Activated CD4-positive, alpha-beta T cell treated with anti-CD3 and anti-CD28 coated beads, Interleukin-2, amount 50 U/mL, for 16 hours (primary cell): ENCODE data around the gene EHD1.
"Not testable (repeated sequence)": the region's sequence is repeated elsewhere in the genome, so short reads cannot be mapped to it uniquely, and the experiment has no call there.

Source experiments
- DNase-seq: peaks from one replicate; pipeline ENCODE4 v3.0.0-alpha.2; 2020

The EHD1 gene

DNA sequence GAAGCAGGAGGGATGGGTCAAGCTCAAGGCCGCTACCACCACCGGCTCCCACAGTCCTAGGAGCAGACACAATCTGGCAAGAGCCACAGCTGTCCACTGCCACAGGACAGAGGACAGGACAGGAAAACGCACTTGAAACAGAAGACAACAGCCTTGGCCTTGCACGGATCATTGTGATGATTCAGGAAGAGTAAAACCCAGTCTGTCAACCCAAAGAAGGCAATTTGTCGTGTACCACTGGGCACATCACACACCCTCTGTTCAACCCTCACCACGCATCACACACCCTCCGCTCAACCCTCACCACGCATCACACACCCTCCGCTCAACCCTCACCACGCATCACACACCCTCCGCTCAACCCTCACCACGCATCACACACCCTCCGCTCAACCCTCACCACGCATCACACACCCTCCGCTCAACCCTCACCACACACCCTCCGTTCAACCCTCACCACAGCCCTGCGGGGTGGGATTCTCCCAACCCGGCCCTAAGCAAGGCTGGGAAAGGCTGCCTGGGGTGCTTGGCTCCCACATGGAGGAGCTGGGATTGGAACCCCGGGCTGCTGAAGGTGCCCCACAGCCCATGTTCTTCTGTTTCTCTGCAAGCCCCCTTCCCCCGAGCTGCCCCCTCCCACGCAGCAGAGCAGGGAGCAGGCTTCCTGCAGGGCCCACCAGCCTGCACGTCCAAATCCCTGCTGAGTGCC is 22.7 kb downstream of the EHD1 start:
- peak; percentile 24 for DNase-seq

DNA sequence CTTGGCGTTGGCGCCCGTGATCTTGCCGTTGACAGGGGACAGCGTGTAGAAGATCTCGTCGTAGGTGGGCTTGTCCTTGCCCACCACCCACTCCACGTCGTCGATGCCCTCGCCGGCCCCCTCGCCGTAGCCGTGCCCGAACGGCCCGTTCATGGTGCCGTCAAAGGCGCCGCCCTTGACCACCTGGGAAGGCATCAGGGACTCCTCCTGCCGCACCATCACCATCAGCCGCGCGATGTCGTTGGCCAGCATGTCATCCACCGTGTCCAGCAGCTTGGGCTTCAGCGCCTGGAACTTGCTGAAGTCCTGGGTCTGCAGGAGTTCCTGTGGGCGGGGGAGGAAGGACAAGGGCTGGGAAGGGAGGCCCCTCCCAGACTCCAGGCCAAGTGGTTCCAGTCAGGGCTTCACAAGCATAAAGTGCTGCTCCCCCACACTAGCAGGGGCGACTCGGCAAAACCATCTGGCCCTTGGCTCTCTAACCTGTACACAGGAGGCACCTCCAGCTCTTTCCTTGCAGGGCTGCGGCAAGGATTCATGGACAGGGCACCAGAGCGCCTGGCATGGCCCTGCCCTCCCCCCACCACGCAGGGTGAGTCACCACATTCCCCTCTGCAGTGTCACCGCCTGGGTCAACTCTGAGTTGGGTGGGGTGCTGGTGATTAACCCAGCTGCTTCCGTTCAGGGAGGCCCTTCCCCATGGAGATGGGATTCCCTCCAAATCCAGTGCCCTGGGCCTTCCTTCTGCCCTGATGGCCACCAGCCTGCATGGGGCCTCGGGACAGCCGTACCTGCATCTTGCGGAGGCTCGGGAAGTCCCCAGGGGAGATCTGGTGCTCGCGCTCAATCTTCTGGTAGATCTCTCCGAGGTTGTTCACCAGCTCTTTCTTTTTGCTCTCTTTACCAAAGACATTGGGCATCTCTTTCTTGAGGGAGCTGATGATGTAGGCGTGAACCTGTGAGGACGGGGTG is 23.6 kb downstream of the EHD1 start:
- peak; percentile 47 for DNase-seq

DNA sequence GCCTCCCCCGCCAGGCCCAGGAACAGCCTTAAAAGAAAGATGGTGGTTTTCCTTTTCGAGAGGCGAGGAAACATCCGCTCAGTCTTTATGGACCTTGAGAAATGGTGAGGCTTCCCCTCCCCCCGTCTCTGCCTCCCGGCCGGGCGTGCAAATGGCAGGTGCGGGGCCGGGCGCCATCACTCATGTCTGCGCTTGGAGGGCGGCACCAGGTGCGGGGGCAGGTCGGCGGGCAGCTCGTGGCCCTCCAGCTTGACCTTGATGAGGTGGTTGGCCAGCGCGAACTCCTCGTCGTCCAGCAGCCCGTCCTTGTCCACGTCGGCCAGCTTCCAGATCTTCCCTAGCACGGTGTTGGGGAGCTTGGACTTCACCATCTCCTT is 24.3 kb downstream of the EHD1 start:
- no peak for DNase-seq

DNA sequence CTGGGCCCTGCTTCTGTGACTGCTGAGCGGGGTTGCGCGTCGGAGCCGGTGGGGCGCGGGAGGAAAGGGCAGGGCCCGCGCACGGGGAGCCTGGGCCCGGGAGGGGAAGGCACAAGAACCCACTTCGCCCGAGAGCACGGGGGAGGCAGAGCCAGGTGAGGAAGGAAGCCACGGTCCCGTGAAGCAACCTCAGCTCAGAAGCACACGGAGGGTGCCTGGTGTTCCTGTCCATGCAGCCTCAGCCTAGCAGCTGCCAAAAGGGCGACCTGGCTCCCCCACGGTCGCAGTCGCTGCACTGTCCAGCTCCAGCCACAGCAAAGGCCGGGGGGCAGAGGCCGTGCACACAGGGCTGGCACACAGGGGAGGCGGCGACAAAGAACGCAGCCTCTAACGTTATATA is 24.7 kb downstream of the EHD1 start:
- DNase-seq = no peak

DNA sequence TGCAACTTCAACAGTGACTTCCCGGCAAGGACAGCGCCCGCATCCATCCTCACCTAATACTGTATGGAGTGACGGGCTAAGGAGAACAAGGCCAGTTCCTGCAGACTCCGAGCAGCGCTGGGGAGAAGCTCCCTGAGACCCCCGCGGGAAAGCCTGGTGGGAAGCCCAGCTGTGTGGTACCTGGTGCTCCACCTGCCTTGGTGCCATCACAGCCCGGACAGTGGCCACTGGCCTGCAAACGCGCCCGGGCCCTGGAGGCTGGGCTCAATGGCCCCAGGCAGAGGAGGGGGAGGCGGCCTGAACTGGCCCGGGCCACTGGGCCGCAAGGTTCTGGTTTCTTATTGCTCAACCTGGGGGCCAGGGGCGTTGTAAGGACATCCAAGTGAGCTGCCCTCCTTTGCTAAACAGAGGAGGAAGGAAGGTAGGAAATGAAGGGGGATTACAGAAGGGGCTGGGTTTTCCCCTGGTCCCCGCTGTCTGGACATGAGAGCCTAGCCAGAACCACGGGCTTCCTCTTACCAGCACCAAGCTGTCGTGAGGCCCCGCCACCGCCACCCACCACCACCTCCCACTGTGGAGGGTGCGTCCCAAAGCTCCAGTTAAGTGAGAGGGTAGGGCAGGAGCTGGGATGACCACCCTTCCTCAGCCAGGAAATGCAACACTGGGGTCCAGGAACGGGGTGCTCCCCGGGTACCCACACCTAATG is 25.5 kb downstream of the EHD1 start:
- no peak for DNase-seq

DNA sequence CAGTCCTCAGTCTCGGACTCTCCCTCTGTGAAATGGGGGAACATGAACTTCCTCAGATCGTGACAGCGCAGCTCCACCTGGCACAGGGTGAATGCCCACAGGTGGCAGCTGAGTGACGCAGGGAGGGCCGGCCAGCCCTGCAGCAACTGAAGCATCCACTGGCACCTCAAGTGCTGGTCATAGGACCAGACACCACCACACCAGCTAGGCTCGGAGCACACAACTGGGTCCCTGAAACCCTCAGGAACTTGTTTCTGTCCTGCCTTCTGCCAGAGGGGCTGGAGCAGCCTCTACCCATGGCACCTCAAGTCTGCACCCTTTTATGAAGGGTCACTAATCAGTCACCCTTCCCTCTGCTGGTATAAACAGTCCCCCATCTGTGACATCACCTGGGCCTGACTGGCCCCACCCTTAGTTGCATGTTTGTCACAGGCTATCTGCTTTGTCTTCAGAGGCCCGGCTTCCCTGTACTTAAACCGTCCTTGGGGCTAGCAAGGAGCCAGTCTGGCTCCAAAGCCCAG is 26.5 kb downstream of the EHD1 start:
- no peak for DNase-seq

DNA sequence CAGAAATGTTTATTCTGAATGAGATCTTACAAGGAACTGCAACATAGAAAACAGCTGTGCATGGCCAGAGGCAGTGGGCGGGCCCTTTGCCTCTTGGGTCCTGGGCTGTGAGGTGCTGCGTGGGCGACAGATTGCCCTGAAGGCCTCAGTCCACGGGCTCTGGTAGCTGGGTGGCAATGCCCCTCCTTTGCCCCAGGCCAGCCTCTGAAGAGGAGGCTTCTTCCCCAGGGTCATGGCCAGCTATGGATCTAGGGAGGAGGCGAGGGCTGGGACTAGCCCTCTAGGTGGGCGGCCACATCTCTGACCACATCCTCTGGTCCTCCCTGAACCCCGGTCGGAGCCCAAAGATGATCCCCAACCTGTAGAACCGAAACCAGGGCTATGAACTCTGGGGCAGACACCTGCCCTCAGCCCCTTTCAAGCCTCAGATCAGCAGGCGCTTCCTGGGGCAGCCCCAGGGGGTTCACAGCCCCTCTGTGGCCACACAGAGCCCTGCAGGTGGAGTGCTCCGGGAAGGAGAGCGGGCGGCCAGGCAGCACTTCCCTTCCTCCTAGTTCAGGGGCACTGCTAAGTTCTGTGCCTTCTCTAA is 27.3 kb downstream of the EHD1 start:
- peak; percentile 62 for DNase-seq

DNA sequence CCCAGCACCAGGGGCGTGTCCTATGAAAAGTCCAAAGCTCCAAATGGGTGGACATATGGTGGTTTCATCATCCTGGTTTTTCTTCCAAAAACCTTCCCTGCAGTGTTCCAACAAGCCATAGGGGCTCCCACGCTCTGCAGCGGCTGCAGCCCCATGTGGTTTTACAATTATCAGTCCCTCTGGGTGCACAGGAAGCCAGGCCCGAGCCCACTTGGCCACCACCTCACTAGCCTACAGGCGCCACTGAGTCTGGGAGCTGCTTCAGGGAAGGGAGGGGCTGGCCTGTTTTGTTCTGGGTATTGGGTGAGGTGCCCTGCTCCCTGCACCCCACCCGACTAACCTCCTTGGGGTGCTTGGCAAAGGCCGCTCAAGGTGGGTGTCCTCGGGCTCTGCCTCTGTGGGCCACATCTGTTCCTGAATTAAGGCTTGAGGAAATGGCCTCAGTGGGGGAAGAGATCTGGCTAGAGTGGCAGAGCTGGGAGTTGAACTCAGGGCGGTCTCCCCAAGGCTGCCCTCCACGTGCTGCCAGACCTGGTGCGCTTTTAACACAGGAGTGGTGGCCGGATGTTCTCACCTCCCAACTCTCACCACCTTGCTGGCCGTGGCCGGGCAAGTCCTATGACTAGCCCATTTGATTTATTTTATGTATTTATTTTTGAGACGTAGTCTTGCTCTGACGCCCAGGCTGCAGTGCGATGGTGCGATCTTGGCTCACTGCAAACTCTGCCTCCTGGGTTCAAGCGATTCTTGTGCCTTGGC is 28.6 kb downstream of the EHD1 start:
- no peak for DNase-seq

DNA sequence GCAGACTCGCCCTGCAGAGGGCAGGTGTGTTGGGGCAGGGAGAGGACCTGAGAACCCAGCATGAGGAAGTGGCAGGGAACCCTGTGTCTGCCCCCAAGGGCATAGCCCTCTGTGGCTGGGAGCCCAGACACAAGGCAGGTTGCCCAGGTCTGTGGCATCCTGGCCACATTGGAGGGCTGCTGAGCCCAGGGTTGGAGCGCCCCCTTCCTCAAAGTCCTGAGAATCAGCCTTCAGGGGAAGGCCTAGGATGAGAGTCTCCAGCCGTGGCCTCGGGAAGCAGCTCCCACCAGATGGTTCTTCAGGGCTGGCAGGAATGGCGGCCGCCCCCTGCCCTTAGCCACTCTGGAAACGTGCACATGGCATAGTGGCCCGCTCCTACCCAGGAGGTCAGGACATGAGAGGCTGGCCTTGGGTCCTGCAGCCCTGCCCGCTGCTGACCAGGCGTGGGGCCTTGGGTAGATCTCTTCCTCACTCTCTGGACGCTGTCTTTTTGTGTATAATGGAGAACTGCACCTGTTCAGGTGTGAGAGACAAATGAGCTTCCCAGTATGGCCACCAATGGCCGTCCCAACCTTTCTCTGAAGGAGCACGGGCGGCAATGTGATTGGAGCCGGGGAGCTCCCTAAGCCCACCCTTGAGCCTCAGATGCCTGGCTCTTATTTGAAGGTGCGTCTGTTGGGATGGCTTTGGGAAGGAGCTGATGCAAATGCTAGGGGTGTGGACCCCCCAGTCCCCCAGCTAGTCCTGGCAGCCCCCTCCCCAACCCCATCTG is 29.4 kb downstream of the EHD1 start:
- no peak for DNase-seq

DNA sequence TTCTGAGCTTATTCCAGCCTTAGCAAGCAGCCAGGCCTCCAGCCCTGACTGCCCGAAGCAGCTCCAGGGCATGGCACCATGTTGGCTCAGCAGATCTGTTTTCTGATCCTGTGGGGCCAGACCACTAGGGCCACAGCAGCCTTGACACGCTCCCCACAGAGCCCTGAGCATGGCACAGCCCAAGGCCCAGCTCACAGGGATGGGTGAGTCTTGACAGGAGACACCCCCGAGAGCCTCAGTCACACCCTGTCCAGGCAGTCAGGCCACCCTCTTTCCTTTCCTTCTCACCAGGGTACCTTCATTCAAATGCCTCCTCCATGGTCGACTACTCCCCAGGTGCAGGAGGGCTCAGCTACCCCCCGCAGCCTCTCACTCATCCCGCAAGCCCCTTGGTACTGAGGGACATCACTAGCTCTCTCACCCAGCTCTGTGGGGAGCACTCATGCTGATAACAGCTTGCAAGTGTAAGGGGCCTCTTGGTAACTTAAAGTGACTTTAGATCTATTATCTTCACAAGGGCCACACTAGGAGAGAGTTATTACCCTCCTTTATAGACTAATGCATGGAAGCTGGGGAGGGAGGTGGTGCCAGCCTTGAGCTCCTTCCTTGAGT is 30.1 kb downstream of the EHD1 start:
- DNase-seq = no peak

DNA sequence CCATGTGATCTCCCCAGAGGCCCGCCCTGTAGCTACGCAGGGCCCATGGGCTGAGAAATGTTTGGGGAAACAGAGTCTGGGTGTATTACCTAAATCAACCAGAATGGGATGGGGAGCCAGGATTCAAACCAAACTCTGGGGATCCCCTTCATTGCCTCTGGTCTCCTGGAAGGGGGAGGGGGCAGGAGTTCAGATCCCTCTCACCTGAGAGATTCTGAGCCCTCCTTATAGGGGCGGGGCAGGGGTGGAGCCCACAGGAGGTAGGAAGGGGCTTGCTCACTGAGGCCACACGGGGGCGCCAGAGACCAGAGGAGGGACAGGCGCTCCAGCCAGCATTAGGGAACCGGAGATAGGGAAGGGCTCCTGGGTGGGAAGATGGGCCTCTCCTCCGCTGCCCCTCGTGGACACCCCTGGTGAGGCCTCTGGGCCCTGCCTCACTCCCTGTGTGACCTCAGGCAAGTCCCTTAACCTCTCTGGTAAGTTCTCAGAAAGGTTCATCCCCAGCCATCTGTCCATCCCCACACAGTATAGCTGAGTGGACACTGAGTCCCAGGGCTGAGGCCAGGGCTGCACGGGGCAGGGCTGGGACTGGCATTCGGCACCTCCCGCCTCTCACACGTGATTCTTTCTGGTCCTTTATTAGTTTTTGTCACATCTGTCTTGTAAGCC is 31.3 kb downstream of the EHD1 start:
- DNase-seq = peak; percentile 94

DNA sequence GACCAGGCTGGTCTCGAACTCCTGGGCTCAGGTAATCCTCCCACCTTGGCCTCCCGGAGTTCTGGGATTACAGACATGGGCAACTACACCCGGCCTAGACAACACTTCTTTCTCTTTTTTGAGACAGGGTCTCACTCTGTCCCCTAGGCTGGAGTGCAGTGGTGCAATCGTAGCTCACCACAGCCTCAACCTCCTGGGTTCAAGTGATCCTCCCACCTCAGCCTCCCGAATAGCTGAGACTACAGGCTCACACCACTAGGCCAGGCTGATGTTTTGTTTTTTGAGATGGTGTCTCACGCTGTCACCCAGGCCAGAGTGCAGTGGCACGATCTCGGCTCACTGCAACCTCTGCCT is 32.7 kb downstream of the EHD1 start:
- not testable (repeated sequence) for DNase-seq

DNA sequence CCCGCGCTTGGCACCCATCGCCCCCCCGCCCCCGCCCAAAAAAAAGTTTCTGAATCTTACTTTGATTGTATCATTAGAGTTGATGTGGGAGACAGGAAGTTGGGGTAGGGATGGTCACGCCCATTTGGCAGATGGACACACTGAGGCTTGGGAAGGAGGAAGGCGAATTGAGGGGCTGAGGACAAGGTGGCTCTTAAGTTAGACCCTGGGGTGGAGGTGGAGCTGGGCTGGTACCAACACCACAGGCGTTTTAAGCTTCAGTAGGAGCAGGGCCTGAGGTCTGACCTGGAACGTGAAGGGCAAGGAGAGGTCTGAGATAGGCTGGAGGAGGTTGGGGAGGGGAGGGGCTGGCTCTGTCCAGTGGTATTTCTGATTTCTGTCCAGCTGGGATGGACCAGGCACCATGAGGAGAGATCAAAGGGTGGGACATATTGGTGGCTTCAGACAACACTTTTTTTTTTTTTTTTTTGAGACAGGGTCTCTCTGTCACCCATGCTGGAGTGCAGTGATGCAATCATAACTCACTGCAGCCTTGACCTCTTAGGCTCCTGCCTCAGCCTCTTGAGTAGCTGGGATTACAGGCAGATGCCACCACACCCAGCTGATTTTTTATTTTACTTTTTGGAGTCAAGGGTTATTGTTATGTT is 33.2 kb downstream of the EHD1 start:
- no peak for DNase-seq

DNA sequence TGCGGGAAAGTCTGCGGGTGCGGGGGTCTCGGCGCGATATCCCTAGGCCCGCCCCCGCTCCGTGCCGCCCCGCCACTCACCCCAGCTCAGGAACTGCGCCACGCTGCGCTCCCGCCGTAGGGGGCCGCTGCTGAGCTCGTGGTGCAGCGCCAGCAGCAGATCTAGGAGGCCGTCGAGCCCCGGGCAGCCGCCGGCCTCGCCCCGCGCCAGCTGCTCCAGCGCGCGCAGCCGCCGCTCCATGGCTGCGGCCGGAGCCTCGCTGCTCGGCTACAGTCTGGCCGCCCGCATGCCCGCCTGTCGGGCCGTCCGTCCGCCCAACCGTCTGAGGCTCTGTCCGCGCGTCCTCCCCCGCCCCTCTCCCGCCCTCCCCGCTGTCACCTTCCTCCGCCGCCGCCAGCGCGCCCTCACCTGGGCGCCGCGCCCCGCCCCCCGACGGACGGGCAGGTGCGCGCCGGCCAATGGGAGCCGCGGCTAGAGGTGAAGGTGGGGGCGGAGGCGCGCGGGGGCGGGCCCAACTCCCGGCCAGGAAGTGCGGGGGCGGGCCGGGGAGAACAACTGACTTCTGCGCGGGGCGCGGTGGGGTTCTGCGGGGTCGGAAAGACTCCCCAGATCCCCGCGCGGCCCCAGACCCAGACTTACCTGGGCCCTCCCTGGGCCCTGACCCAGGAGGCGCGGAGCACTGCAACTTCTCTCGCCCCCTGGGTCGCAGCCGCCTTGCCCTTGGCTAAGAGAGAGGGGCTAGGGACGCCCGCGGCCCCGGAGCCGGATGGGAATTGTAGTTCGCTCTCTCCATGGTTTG is 33.9 kb downstream of the EHD1 start, which contains the start of gene CDC42BPG:
Gene CDC42BPG (minus strand): TSS at position 324 of the 799 bp plus-strand sequence. CDS start 84 bp downstream, at position 240.
- peak; percentile 60 for DNase-seq

DNA sequence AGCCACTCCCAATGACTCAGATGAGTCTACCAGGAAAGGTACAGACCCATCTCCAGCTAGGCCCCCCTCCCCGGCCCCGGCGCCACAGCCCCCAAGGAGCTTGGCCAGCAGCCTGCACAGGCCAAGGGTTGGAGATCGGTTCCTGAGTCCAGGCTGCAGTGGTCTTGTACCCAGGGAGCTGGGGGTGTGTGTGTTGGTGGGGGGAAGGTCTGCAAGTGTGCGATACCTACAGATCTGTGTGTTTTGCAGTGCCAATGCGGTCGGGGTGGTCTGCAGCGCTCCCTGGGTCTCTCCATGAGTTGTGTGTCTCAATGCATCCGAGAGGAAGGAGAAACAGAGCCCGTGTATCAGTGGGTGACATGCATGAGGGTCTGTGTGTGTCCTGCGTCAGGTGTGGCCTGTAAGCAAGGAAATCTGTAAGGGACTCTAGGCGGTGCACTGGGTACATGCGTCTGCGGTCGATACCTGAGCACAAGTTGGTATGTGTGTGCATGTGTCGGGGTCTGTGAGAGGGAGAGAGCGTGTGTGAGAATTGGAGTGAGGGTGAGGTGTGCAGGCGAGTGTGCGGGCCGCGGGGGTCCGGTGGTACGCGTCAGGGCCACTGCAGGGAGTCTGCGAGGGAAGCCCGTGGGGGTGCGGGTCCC is 34.6 kb downstream of the EHD1 start:
- DNase-seq = no peak

DNA sequence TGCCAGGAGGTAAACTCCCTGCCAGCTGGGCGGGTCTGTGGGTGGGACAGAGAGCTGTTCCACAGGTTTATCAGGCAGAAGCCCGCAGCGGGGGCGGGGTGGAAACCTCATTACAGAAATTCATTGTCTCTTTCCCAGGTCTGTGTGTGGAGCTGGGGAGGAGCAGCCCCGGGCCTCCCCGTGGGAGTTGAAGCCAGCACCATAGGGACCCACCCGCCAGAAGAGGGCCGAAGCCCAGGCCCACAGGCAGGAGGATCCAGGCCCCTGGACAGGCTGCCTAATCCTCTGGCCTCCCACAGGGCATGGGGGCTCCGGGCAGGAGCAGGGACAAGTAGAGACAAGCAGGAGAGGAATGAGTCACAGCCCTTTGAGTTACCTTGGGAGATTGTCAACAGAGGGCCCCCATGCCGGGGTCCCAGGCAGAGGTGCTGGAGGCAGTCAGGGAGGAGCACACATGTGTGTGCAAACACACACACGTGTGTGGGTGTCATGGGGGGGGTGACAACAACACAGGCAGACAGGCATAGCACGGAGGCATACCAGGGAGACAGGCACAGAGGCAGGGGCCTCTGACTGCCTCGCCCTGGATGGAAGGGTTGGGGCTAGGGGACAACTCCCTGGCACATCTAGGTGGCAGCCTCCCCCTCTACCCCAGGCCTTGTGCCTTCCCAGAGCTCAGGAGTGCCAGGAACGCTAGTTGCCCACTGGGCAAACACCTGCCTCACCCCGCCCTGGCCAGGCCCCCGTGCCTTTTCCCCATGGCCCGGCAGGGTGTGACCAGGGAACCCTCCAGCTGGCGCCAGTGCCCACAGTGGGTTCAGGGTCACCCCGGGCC is 35.4 kb downstream of the EHD1 start:
- no peak for DNase-seq

DNA sequence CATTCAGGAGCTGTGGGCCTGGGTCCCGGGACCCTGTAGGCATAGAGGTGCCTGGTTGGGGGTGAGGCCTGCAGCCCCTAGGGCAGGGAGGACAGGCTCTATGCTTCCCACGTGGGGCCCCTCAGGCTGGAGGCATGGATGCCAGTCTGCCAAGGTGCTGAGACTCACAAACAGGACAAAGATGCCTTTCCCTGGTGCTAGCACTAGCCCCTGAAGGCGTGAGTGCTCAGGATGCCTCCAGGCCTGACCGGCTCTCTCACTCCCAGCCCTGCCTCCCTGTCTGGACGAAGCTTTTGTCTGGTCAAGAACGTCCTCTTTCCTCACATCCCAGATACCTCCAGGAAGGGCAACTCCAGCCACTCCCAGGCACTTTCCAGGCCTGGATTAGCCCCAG is 36.1 kb downstream of the EHD1 start:
- no peak for DNase-seq
